ENCODE results near the gene SORCS2.

SORCS2 gene

DNA sequence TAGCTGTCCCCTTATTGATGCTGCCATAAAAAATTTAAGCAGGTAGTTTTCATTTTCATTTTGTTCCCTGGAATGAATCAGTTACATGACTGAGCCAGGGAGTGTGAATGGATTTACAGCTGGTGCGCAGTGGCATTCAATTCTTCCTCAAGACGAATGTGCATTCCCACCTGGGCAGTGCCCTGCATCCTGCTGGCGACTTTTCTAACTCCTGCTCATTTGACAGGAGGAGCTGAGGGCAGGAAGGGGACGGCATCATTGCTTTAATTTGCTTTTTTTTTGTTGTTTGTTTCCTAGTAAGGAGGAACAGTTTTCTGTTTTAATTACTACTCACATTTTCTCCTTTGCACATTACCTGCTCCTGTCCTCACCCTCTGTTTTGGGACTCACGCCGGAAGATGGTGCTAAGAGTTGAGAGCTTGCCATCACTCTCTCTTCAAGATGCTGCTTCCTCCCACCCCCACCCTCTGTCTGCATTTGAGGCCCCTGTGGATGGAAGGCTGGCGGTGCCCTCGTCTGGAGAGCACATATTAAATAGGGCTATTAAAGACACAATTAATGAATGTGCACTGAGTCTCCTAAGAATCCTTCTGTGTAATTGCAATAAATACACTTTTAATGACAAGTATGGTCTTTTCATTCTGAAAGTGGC is 206.6 kb downstream of the SORCS2 start:
- no peak for DNase-seq

DNA sequence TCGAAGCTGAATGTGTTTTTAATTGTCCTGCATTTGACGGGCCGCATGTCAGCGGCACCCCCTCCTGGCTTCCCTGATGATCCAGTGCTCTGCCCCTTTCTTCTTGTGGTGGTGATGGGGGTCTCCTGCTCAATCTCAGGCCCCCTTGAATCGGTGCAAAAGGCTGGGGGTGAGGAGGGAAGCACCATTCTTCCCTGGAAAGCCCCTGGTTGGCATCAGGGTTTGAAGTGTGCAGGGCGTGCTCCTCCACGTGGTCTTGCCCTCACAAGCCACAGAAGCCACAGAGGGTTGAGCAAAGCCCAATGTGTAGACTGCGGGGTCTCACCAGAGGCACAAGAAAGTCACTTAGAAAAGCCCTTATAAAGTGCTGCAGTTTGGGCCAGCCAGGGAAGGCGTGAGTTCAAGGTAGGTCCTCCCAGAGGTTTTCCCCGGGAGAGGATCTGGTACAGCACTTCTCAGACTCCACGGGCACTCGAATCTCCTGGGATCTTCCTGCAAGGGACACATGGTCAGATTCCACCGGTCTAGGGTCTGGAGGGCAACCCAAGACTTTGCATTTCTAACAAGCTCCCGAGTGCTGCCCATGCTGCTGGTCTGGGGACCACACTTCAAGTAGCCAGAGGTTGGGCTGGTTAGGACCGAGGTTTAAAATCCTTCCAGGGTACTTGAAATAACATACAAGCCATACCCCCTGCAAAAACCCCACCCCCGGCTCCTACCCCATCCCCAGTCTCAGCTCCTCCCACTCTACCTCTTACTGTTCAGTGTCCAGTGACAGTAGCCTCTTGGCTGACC is 207.3 kb downstream of the SORCS2 start:
- no peak for DNase-seq

DNA sequence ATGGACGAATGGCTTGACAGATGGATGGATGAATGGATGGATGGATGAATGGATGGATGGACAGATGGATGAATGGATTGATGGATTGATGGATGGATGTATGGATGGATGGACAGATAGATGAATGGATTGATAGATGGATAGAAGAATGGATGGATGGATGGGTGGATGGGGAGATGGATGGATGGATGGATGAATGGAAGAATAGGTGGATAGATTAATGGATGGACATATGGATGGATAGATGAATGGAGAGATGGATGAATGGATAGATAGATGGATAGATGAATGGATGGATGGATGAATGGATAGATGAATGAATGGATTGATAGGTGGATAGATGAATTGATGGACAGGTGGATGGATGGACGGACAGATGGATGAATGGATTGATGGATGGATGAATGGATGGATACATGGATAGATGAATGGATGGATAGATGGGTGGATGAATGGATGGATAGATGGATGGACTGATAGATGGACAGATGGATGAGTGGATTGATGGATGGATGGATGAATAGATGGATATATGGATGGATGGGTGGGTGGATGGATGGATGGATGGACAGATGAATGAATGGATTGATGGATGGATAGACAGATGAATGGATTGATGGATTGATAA is 208.4 kb downstream of the SORCS2 start:
- no peak for DNase-seq

DNA sequence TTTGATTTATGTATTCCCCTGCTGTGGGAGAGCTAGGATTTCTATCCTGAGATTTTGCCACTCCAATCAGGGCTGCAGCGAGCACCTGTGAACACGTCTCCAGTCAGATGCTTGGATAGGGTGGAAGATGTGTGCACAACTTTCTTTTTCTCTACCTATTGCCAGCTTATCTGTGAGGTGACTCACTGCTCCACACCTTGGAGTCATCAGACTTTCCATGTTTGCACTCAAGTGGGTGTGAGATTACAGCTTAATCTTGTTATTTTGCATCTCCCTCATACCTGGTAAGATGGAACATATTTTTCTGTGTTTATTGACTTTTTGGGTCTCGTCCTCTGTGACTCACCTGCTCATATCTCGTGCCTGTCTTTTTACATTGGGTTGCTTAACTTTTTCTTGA is 210.2 kb downstream of the SORCS2 start:
- DNase-seq: no peak

DNA sequence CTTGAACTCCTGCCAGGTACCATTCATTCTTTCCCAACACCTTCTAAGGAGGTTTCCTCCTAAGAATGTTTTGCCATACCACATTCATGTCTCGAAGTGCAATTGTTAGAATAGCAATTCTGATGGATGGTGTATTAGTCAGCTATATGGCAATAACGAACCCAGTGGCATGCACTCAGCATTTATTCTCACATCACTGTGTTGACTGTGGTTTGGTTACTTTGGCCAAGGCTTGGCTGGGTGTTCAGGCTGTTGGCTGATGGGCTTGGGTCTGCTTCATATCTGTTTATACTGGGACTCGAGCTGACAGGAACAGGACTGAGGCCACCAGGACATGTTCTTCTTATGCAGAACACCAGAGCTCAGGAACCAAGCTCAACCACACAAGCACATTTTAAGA is 210.7 kb downstream of the SORCS2 start:
- DNase-seq: no peak

DNA sequence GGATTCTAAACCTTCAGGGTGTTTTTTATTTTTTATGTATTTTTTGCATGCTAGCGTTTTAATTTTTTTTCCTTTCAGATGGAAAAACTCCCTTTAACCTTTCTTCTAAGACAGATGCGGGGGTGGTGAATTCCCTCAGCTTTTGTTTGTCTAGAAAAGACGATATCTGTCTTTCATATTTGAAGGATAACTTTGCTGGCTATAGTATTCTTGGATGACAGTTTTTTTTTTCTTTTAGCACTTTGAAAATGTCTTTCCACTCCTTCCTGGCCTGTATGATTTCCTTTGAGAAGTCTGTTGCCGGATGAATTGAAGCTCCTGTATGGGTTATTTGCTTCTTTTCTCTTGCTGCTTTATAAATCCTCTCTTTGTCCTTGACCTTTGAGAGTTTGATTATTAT is 215.8 kb downstream of the SORCS2 start:
- no peak for DNase-seq

DNA sequence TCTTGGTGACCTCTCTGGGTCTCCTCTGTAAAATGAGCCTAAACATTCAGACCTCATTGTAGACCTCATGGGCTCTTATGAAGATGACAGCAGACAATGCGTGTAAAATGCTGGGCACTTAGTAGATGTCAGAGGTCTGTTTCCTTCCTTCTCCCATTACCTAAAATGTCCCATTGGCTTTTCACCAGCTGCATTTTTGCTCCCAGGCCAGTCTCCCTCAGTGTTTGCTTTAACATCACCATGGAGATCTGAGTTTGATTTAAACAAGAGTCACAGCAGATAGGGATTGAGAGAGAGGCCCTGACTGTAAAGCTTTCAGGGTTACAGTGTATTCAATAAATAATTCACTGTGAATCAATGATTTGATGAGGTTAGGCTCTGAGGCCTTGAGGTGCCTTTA is 218.1 kb downstream of the SORCS2 start:
- DNase-seq: no peak

DNA sequence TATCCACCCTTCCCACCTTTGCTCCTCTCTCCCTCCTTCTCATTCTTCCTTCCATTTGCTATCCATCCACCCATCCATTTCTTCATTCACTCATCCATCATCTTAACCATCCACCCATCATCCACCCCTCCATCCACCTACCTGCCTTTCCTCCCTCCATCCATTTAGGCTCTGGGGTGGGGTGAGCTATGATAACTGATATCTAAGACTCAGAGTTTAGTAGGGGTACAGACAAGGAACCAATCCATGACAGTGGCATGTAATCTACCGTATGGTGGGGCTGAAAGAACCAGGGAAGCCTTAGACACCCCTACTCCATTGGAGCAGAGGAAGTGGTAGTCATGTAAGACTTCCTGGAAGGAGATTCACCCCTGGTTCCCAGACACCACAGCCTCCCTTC is 219.2 kb downstream of the SORCS2 start:
- no peak for DNase-seq

DNA sequence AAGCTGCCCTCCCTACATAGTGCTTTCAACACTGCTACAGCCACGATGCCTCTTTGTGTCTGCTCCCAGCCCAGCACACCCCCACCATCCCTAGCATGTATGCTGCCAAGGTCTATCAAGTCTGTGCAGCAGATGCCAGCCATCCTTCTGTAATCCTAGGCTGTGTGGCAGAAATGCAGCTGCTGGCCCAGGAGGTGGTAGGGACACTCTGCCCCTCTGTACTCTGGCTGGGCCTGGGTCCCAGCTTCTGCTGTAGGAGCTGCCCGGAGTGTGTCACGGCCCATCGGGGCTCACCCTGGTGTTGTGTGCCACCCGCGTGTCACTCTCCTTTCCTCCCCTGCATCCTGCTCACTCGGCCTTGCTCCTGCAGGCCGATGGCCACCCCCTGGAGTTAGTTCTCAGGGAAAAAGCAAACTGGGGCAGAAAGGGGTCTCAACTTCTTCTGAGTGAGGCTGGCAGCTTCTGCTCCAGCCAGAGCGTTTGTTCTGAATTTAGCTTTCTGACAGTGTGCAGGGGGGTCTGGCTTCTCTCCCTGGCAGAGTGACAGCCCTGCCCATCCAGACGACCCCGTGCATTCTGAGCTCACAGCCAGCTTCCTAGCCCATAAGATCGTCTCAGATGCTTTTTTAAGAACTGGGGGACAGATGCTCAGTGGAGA is 219.7 kb downstream of the SORCS2 start:
- no peak for DNase-seq

DNA sequence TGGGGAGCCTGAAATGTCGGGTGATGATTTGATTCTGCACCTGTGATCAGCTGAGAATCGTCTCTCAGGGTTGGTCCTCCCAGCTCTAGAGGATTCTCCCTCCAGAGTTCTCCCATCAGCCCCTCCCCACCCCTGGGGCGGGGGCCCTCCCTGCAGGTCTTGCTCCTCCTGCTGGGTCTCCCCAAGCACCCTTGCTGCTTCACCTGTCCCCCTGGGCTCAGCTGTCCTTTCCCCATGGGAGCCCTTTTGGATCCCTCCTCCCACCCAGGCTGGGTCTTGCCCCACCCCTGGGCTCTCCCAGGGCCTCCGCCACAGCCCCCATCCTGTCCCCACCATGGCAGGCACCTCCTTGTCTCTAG is 220.2 kb downstream of the SORCS2 start:
- no peak for DNase-seq

DNA sequence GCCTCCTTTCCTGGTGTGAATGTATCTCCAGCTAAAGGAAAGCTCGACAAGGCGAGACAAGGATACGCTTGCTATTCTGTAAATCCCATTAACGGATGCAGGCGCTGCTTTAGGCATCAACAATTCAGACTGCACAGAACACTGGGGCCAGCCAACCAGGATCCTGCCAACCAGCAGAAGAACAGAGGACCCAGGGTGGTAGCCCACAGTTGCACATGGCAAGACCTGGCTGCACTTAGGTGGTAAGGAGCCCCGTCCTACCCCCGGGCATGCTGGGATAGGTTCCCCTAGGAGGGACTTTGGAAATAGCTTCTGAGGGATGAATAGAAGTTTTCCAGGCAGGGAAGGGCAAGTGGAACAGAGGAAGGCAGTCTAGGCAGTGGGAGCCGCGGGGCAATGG is 221.7 kb downstream of the SORCS2 start:
- DNase-seq: no peak

DNA sequence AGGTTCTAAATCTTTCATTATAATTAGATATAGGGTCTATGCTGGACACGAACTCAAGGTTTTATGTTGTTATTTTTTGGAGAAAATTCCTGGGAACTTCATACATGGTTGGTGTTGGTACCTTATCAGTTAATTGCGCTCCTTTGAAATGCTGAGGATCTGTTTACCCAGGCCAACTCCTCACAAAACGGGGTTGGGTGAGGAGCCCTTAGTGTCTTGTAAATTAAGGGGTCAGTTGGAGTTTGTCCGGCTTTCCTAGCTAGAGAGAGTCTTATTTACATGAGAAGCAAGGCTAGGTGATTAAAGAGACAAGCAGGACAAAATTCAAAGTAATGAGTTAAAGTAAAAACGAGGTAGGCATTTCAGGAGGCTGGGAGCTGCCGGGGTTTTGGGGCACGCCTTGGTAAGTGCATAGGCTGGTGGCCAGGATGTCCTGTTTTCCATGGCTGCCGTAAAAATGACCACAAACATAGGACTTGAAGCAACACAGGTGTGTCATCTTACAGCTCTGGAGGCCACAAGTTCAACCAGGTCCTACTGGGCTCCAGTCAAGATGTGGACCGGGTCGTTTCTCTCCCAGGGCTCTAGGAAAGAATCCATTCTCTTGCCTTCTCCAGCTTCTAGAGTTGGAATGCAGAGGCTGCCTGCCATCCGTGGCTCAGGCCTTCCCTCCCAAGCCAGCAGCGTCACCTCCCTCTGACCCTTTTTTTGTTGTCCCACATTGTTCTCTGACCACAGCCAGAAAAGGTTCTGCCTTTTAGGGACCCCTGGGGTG is 222.6 kb downstream of the SORCS2 start:
- DNase-seq: no peak

DNA sequence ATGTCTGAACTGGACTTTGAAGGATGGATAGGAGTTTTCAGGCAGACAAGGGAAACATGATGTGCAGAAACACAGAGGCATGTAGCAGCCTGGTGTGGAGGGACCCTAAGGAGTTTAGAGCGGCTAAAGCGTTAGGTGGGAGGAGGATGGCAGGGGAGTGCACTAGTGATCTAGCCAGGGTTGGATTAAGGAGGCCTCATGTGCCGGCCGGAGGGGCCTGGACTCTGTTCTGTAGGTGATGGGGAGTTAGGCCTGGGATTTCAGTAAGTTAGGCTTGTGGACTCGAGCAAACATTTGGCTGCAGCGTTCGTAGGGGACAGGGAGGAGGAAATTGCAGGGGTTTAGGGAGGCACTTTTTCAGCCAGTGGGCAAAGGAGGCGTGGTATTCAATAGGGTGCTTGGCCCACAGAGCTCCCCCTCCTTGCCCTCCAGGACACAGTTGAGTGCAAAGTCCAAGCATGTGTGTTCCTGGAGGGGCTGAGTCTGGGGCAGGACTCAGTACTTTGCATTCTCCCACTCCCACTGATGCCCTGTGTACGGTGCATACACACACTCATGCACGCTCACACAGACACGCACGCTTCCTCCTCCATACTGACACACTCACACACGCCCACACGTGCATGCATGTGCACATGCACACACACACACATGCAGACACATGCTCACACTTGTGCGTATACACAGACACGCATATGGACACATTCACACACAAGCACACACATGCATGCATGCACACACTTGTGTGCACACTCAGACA is 223.8 kb downstream of the SORCS2 start:
- no peak for DNase-seq

DNA sequence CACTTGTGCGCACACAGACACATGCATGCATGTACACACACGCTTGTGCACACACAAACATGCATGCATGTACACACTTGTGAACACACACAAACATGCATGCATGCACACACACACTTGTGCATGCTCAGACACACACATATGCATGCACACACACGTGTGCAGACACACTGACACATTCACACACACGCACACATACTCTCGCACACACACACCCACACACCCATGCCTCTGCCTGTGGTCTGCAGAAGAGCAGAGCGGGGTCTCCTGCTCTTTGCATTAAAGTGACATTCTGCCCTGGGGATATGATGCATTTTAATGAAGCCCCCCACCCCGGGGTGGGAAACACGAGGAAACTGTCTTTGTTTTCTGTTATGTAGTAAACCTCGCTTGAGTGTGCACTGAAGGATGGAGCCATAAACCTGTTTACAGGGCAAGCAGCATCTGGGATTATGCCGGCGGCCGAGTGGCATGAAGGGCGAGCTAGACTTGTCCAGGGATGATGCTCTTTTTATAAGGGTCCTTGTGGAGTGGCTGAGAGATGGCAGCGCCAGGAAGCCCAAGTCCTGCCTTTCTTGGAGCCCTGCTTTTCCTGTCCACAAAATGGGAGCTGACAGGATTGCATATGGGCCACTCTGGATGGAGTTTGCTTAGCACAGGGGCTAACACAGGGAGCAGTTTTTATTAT is 224.6 kb downstream of the SORCS2 start:
- no peak for DNase-seq

DNA sequence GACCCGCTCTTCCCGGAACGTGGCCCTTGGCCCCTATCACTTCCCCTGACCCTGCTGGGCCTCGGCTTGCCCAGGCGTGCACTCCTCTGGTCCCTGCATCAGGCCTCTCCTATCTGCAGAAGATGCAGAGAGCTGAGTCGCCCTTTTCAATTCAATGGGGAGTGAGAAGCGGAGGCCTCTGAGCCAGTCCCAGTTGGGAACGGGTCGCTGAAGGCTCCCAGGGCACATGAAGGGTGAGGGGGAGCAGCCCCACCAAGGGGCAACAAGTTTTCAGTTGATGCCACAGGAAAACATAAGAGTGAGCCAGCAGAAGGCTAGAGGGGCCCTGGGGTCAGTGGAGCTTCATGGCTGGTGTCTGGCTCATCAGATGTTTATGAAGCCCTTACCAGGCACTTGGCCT is 225.3 kb downstream of the SORCS2 start:
- no peak for DNase-seq

DNA sequence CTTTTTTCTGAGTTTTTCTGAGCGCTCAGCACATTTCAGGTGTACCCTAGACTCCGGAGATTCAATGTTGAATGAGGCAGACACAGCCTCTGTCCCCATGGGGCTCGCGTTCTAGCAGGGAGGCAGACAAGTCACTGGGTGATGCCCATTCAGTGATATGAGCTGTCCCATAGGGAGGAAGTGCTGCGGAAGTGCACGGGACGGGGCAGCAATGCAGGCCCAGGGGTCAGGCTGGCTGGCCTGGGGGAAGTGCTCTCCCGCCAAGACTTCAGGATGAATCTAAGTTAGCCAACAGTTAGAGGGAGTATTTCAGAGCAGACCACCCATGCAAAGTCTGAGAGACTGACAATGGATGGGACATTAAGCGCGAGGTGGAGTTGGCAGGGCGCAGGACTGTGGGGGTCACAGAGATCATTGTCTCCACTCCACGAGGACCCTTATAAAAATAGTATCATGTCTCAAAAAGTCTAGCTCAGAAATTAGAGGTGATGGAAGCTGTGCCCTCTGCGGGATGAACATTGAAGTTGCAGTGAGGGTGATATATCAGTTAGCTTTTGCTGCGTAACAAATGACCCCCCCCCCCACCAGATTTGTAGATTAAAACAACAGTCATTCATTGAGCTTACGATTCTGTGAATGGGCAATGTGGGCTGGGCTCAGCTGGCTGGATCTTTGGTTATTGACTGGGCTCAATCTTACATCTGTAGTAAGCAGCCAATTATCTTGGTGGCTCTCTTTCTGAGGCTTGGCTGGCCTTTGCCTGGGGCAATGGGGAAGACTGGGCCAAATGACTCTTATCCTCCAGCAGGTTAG is 226.0 kb downstream of the SORCS2 start:
- DNase-seq: no peak

DNA sequence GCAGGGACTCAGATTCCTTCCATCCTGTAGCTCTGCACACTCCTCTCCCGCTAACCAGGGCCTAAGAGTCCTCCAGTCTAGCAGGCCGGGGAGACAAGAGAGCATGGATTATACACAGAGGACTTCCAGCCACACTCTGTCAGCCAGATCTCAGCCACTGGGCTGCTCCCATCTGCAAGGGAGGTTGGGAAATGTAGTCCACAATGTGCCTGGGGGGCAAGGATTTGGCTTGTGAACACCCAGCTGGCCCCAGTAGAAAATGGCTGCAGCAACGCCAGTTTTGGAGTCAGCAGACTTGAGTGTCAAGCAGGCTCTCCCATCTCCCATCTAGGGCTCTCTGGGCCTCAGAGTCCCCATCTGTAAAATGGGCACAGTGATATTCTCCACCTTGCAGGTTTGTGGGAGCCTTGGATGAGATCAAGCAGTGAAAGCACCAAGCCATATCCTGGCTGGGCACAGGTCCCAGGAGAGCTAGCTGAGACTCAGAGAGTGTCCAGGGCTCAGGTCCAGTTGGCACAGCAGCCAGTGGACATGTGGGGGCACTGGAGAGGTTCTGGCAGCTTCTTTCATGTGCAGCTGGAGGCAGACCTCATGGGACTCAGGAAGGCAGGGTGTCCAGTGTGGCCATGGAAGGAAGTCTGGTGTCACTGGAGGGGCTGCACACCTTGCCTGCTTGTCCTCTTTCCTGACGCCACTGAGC is 227.8 kb downstream of the SORCS2 start:
- DNase-seq: no peak

DNA sequence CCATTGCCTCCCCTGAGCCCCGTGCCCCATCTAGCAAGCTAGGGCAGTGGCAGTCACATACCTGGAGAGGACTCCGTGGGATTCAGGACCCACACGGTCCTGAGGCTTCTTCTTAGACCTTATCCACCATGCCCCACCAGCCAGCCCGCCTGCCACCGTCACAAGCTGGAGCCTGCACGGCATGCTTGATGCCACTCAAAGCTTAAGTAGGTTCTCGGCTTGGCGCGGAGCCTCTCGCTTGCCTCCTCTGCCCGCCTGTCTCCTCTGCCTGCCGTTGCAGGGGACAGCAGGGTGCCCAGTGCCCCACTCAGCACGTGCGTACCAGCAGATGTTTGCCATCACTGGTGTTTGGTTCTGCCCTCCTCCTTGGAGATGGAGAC is 228.3 kb downstream of the SORCS2 start:
- no peak for DNase-seq

DNA sequence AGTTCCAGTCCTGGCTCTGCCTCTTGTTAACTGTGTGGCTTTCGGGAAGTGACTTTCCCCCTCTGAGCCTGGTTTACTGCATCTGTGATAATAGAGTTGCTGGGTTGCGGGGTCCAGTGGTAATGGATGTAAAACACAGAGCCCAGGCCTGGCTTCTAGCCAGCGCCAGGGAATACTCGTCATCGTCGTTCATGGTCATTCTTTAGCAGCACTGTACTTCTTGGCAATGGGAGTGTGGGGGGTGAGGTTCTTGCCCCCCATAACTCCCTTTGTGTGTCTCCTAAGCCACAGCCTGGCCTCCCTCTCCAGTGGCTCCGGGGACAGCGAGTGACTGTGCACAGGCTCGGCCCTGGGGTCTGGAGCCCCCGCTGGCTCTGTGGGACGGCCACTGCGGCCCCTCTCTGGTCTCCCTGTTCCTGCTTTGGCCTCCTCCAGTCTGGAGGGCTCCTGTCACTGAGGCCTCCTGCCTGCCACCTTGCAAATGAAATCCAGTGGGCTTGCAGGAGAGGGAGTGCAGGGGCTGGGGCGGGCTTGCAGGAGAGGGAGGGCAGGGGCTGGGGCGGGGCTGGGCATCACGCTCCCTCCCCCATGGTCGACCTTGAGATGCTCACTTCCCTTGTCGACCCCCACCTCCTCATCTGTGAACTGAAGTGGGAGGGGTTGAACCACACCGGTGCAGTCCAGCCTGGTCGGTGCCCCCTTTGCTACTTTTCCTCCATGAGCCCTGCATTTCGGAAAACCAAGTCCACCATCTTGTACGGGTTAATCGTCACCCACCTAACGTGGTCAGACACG is 229.2 kb downstream of the SORCS2 start:
- DNase-seq: no peak
